ENCODE data around the gene FGFR3. TPM values are rescaled to one million over a fixed set of nuclear protein-coding genes. Genes with fewer than 3 reads are reported as not detected.

The FGFR3 gene
- polyA plus RNA-seq, 1 of the 3 experiments (the other 2 are of a cell fraction) = 1.1 TPM

DNA sequence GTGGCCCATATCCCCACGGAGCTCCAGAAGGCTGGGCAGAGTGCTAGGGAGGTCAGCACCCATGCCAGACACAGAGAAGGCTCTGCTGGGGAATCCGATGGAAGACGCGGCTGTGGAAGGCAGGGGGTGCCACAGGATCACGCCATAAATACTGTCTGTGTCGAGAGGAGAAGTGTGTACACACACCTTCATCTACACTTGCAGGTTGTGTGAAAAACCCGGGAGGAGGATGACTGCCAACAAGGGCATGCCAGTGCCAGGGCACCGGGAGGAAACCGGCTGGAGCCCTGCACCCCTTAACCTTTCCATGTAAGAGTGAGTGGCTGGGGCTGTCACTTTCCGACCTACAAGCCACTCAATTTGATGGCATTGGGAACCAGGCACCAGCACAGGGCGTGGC is 31.7 kb downstream of the FGFR3 start:
- H3K27me3 ChIP-seq (ENCODE audit: insufficient read depth) = no peaks in the 10 kb centered on the region
- H3K36me3 ChIP-seq (replicated peaks in 1 of 2; ENCODE audit: control insufficient read depth in 1 of 2, insufficient read depth in 2 of 2, low read length in 1 of 2) = peaks cover 4 to 43% of the 10 kb centered on the region in 2 experiments
- no peaks in the 10 kb centered on the region for H3K9me2 ChIP-seq
- no peak overlapping the region for H2AFZ ChIP-seq (ENCODE audit: low read depth)
- H3F3A ChIP-seq (replicated peaks; ENCODE audit: insufficient read depth) = peaks cover 3% of the 10 kb centered on the region
- CTCF ChIA-PET = no interaction called here
- H4K20me1 ChIP-seq (ENCODE audit: insufficient read depth) = no peaks in the 10 kb centered on the region
- no peak overlapping the region for H3K4me2 ChIP-seq
- peaks cover 0 to 18% of the 10 kb centered on the region in 2 experiments; a peak in 1 of 4 replicates for H3K4me1 ChIP-seq (ENCODE audit: control insufficient read depth in 1 of 2, insufficient read depth in 2 of 2, low read depth in 1 of 2, low read length in 1 of 2)
- POLR2A ChIA-PET = no interaction called here
- no peaks in the 10 kb centered on the region for H3K9me3 ChIP-seq
- no peak overlapping the region for H3K27ac ChIP-seq (ENCODE audit: low read depth in 2 of 2, low read length in 1 of 2)
- DNase-seq = no peak
- TF ChIP-seq FOXJ3 (CRISPR knock-in tag; IDR thresholded peaks at IDR 0.05) = no peak
- H3K4me3 ChIP-seq (ENCODE audit: low read depth in 2 of 2, low read length in 1 of 2) = no peak overlapping the region
- no peaks in the 10 kb centered on the region for H3K79me2 ChIP-seq (ENCODE audit: insufficient read depth)
- H3K9ac ChIP-seq = no peak overlapping the region
- WGBS (ENCODE audit: low lambda C conversion rate) = 91% methylated on average over 9 of the region's 11 CpGs

- H3K4me2 ChIP-seq = no peak overlapping the region
- no peak overlapping the region for H2AFZ ChIP-seq (ENCODE audit: low read depth)
- no peak for TF ChIP-seq FOXM1 (IDR thresholded peaks at IDR 0.05; ENCODE audit: low read depth)
- TF ChIP-seq ELF1 (IDR thresholded peaks at IDR 0.05) = no peak
- no peak for TF ChIP-seq EZH2phosphoT487 (IDR thresholded peaks at IDR 0.05; ENCODE audit: borderline replicate concordance, low read depth)
- TF ChIP-seq, protein P1, sequence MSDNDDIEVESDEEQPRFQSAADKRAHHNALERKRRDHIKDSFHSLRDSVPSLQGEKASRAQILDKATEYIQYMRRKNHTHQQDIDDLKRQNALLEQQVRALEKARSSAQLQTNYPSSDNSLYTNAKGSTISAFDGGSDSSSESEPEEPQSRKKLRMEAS (IDR thresholded peaks at IDR 0.05; ENCODE audit: low read depth) = no peak
- no peak for TF ChIP-seq YY1 (IDR thresholded peaks at IDR 0.05; ENCODE audit: low read depth)
- no peak for TF ChIP-seq TEAD4 (IDR thresholded peaks at IDR 0.05; ENCODE audit: borderline replicate concordance, insufficient read depth)
- no peak for TF ChIP-seq POLR2AphosphoS5 (IDR thresholded peaks at IDR 0.05; ENCODE audit: low read depth, low read length)
- no peak for TF ChIP-seq RAD21 (IDR thresholded peaks at IDR 0.05; ENCODE audit: low read length)
- TF ChIP-seq, protein P2, sequence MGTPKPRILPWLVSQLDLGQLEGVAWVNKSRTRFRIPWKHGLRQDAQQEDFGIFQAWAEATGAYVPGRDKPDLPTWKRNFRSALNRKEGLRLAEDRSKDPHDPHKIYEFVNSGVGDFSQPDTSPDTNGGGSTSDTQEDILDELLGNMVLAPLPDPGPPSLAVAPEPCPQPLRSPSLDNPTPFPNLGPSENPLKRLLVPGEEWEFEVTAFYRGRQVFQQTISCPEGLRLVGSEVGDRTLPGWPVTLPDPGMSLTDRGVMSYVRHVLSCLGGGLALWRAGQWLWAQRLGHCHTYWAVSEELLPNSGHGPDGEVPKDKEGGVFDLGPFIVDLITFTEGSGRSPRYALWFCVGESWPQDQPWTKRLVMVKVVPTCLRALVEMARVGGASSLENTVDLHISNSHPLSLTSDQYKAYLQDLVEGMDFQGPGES (IDR thresholded peaks at IDR 0.05; ENCODE audit: low read depth, low read length) = no peak
- no peaks in the 10 kb centered on the region for H3K79me2 ChIP-seq (ENCODE audit: insufficient read depth)
- no peaks in the 10 kb centered on the region for H3K9me3 ChIP-seq
- CTCF ChIA-PET = interaction anchor here (1.1 to 1.5 kb wide), 2 partner anchors 74 to 77 kb away, joined by 3 to 5 read pairs; no protein-coding TSS in a partner anchor
- no peak overlapping the region for H3K9ac ChIP-seq
- H4K20me1 ChIP-seq (ENCODE audit: insufficient read depth) = no peaks in the 10 kb centered on the region
- POLR2A ChIA-PET = no interaction called here
- 95% methylated on average over 11 of the region's 19 CpGs for WGBS (ENCODE audit: low lambda C conversion rate)
- H3F3A ChIP-seq (replicated peaks; ENCODE audit: insufficient read depth) = peaks cover 9% of the 10 kb centered on the region
- H3K36me3 ChIP-seq (replicated peaks in 1 of 2; ENCODE audit: control insufficient read depth in 1 of 2, insufficient read depth in 2 of 2, low read length in 1 of 2) = peaks cover 4 to 43% of the 10 kb centered on the region in 2 experiments
- H3K27me3 ChIP-seq (ENCODE audit: insufficient read depth) = no peaks in the 10 kb centered on the region
- peak; percentile 30 for DNase-seq
- H3K4me3 ChIP-seq (ENCODE audit: low read depth in 2 of 2, low read length in 1 of 2) = no peak overlapping the region
- H3K4me1 ChIP-seq (ENCODE audit: control insufficient read depth in 1 of 2, insufficient read depth in 2 of 2, low read depth in 1 of 2, low read length in 1 of 2) = peaks cover 0 to 14% of the 10 kb centered on the region in 2 experiments; a peak in 1 of 4 replicates
- H3K27ac ChIP-seq (ENCODE audit: low read depth in 2 of 2, low read length in 1 of 2) = no peak overlapping the region; a peak in 2 of 4 replicates
- H3K9me2 ChIP-seq = no peaks in the 10 kb centered on the region
Measured at GRCh38 chr4:1825326-1825725, 32.2 kb downstream of the FGFR3 start.

Data from SK-N-SH (cell line).